GM21528 (cell line): ENCODE measurements around the gene GALNT5.
A peak's percentile ranks its signal among the peaks of the same experiment; 100 is the strongest.

Experiments
- ATAC-seq: cut with Tn5 transposase; IDR thresholded peaks from one replicate; pipeline ENCODE4 v1.9.1; 2021; ENCODE audit warnings: mild to moderate bottlenecking, moderate library complexity; ENCODE audit not compliant: unreplicated experiment, low FRiP score

Gene GALNT5

DNA sequence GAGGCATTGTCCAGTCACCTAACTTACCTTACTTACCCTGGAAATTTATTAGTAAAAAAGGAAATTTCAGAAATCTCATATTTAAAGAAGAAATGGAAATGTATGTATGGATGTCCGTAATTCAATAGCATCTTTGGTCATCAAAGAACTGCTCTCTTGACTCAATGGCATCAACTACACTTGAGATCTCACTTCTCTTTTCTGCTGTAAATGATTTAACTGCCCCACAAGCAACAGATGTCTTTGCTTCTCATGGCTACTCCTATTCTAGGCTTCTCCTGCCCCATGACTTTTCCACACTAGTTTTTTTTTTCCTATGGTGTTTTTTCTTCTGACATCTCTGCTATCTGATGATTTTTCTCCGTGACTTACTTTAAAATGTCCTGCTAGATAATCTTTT, 102.1 kb downstream of the GALNT5 start:
- ATAC-seq = no peak

DNA sequence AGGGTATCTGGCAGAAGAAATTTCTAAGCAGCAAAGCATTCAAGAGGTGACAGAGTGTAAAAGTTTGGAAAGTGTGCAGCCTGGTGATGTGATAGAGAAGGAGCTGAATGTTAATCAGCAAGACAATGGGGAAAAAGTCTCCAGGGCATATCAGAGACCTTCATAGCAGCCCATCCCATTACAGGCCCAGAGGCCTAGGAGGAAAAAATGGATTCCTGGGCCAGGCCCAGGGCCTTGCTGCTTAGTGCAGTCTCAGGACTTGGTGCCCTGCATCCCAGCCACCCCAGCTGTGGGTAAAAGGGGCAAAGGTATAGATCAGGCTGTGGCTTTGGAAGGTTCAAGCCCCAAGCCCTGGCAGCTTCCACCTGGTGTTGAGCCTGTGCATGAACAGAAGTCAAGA, 104.0 kb downstream of the GALNT5 start:
- ATAC-seq = no peak

- no peak for ATAC-seq
Measured at GRCh38 chr2:157362627-157363026, 105.1 kb downstream of the GALNT5 start.

DNA sequence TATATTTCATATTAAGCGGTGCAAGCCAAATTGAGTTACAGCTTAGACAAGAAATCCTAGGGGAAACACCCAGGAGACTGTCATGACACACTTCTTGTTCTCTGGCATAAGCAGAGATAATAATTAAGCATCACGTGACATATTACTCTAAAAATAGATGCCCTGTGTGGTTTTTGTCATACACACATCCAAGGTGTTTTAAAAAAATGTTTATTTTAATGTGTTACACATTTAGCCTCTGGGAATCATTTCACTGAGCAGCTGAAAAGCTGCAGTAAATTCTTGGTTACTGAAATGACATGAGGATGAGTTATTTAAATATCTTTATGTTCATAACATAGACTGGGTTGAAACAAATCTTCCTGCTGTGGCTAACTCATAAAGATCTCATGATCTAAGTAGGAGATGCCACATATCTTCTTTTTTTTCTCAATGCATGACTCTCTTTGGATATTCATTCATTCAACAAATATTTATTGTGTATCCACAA, 106.2 kb downstream of the GALNT5 start:
- peak; percentile 49 for ATAC-seq
